AG04450 (cell line): ENCODE data around the gene CRYAA. TPM values are rescaled to one million over a fixed set of nuclear protein-coding genes. Genes with fewer than 3 reads are reported as not detected.
A peak's percentile ranks its signal among the peaks of the same experiment; 100 is the strongest.

Source experiments
- CTCF ChIA-PET: fragments of 300-600, 350-600 bp; formaldehyde crosslinking; extraction: SDS; loops from one replicate; lab custom pipeline; 2022; ENCODE audit warnings: antibody characterized with exemption, inconsistent platforms; lab: Charles Lee
- POLR2A ChIA-PET: fragments of 350-600 bp; formaldehyde crosslinking; extraction: SDS; loops from one replicate; lab custom pipeline; 2021; ENCODE audit warnings: antibody characterized with exemption, inconsistent platforms; lab: Yijun Ruan, JAX
- DNase-seq: peaks from one replicate; pipeline ENCODE4 v3.0.0-alpha.2; 2011; ENCODE audit warnings: low read depth, low spot score
- H3K27ac ChIP-seq: one replicate; pipeline ENCODE4 v1.5.1; 2012; ENCODE audit warnings: low read depth, low read length, control low read depth
- H3K27me3 ChIP-seq: one replicate; pipeline ENCODE4 v1.6.0; 2012; ENCODE audit warnings: low read length; ENCODE audit not compliant: control insufficient read depth, insufficient read depth
- H3K4me3 ChIP-seq: 2 replicates; pipeline ENCODE4 v1.5.1; 2011; ENCODE audit warnings: mild to moderate bottlenecking, low read depth, low read length, control low read depth
- H3K9me3 ChIP-seq: 2 replicates; pipeline ENCODE4 v1.5.1; 2012; ENCODE audit warnings: low read length; ENCODE audit not compliant: control insufficient read depth, insufficient read depth
- CTCF ChIP-seq: IDR thresholded peaks from 2 replicates; pipeline ENCODE4 v1.5.1; 2011; ENCODE audit warnings: low read depth, low read length, control low read depth, inconsistent platforms
- polyA plus RNA-seq: library from polyadenylated mRNA; depleted of rRNA; stranded (reverse); fragments of >200 nt; gene quantifications from 2 replicates; pipeline ENCODE4 v1.2.3, GENCODE V29; 2011

CRYAA gene
- polyA plus RNA-seq, 1 experiment, result not detected

- DNase-seq, result no peak
- Histone ChIP-seq H3K27ac (no peak overlapping the region), H3K9me3 (peaks cover 7% of the 10 kb centered on the region), H3K27me3 (peaks cover 38% of the 10 kb centered on the region), H3K4me3 (no peak overlapping the region)
- CTCF ChIA-PET, result interaction anchor here (1.8 kb wide), 1 partner anchor 453 kb away, joined by 7 read pairs; no protein-coding TSS in a partner anchor
- POLR2A ChIA-PET, result interaction anchor here (0.7 kb wide), 1 partner anchor 395 kb away, joined by 8 read pairs; no protein-coding TSS in a partner anchor
- TF ChIP-seq CTCF, result no peak
Observed at GRCh38 chr21:43192501-43193081, 23.8 kb downstream of the CRYAA start.

- no peak overlapping the region for H3K27ac ChIP-seq
- peaks cover 38% of the 10 kb centered on the region for H3K27me3 ChIP-seq
- peaks cover 7% of the 10 kb centered on the region for H3K9me3 ChIP-seq
- ChIA-PET POLR2A (interaction anchor here (0.7 kb wide), 1 partner anchor 396 kb away, joined by 8 read pairs; no protein-coding TSS in a partner anchor), CTCF (interaction anchor here (1.6 to 1.8 kb wide), 2 partner anchors 452 to 453 kb away, joined by 5 to 7 read pairs; no protein-coding TSS in a partner anchor)
- TF ChIP-seq CTCF, result no peak
- no peak for DNase-seq
- no peak overlapping the region for H3K4me3 ChIP-seq
Observed at GRCh38 chr21:43193088-43193650, 24.4 kb downstream of the CRYAA start.

- ChIA-PET POLR2A (no interaction called here), CTCF (interaction anchor here (1.6 kb wide), 1 partner anchor 452 kb away, joined by 5 read pairs; no protein-coding TSS in a partner anchor)
- Histone ChIP-seq H3K27ac (peak overlapping the region; percentile 21), H3K9me3 (peaks cover 7% of the 10 kb centered on the region), H3K4me3 (no peak overlapping the region), H3K27me3 (peaks cover 36% of the 10 kb centered on the region)
- peak; percentile 46 for DNase-seq
- TF ChIP-seq CTCF, result no peak
Observed at GRCh38 chr21:43193651-43194302, 25.0 kb downstream of the CRYAA start.

- no peak for DNase-seq
- peaks cover 35% of the 10 kb centered on the region for H3K27me3 ChIP-seq
- CTCF ChIA-PET, result interaction anchor here (1.6 kb wide), 1 partner anchor 451 kb away, joined by 5 read pairs; no protein-coding TSS in a partner anchor
- H3K27ac ChIP-seq, result peak overlapping the region; percentile 21
- no peak overlapping the region for H3K4me3 ChIP-seq
- peaks cover 7% of the 10 kb centered on the region for H3K9me3 ChIP-seq
- POLR2A ChIA-PET, result no interaction called here
- TF ChIP-seq CTCF, result no peak
Observed at GRCh38 chr21:43194303-43195120, 25.7 kb downstream of the CRYAA start.
